IPS-20b (cell line): ENCODE measurements around the gene TBL1Y.

Experiments used
- H3K27ac ChIP-seq: one replicate; pipeline ENCODE4 v1.5.1; 2013; ENCODE audit warnings: low read length
- H3K27me3 ChIP-seq: 2 replicates; pipeline ENCODE4 v1.6.1; 2013; ENCODE audit warnings: mild to moderate bottlenecking, low read length, inconsistent platforms; ENCODE audit not compliant: insufficient read depth
- H3K36me3 ChIP-seq: 2 replicates; pipeline ENCODE4 v1.6.1; 2013; ENCODE audit warnings: low read depth, mild to moderate bottlenecking, inconsistent platforms, low read length, moderate library complexity; ENCODE audit not compliant: insufficient read depth
- H3K4me1 ChIP-seq: 2 replicates; pipeline ENCODE4 v1.6.1; 2013; ENCODE audit warnings: mild to moderate bottlenecking, control low read depth, inconsistent platforms, low read length, moderate library complexity; ENCODE audit not compliant: insufficient read depth
- H3K4me3 ChIP-seq: 2 replicates; pipeline ENCODE4 v1.5.1; 2013; ENCODE audit warnings: mild to moderate bottlenecking, low read length, inconsistent platforms
- H3K9ac ChIP-seq: 2 replicates; pipeline ENCODE4 v1.6.1; 2013; ENCODE audit warnings: low read depth, mild to moderate bottlenecking, inconsistent platforms, low read length, moderate library complexity
- H3K9me3 ChIP-seq: 2 replicates; pipeline ENCODE4 v1.6.1; 2013; ENCODE audit warnings: mild to moderate bottlenecking, low read depth, low read length, inconsistent platforms; ENCODE audit not compliant: insufficient read depth

TBL1Y gene

DNA sequence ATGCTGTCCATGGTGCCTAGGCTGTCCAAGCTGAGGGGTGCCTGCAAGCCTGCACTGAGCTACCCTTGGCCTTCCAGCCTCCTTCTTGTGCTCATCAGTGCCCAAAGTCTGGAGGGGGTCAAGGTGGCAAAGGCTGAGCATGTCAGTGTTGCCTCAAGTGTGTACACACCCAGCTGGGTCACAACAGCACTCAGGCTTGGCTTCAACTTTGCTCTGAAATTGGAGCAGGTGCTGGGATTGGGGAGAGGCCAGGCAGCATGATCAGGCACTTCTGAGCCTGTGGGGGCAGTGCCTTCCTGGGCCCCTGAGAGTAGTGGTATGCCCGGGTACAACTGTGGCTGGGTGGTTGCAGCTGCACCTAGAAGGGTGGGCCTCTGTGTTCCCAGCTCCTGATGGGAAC lies 18.7 kb downstream of the TBL1Y start:
- H3K36me3 ChIP-seq: no peaks in the 10 kb centered on the region
- no peak overlapping the region for H3K9ac ChIP-seq
- H3K27me3 ChIP-seq: no peaks in the 10 kb centered on the region
- H3K27ac ChIP-seq: no peak overlapping the region
- H3K4me1 ChIP-seq: no peaks in the 10 kb centered on the region
- H3K4me3 ChIP-seq: no peak overlapping the region
- H3K9me3 ChIP-seq: no peaks in the 10 kb centered on the region

DNA sequence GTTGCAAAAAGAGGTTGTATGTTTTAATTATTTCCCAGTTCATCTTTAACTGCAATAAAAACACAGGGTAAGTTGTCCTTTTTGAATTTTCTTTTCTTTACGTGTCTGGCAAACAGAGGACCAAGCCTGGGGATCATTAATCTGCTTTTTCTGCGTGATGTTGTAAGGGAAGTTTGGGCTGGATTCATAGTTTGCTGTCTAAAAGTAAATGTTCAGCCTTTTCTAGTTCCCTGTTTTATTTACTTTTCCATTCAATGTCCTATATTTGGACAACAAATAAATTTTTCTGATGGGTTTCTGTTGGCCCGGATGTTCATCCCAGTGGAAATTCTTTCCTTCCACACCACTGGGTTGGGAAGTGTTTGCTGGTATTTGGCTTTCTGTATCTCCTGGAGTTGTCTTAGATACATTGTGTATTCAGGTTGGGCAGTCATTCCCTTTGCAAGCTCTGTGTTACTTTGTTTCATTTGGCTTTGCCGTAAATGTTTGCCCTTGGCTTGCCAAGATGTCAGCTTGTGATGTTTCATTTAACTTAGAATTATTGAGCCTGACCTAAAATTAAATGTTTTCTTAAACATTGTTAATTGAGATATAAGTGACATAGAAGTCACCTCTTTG lies 21.4 kb downstream of the TBL1Y start:
- Histone ChIP-seq H3K4me3 (no peak overlapping the region), H3K27me3 (no peaks in the 10 kb centered on the region), H3K4me1 (no peaks in the 10 kb centered on the region), H3K9me3 (no peaks in the 10 kb centered on the region), H3K27ac (no peak overlapping the region), H3K36me3 (no peaks in the 10 kb centered on the region), H3K9ac (no peak overlapping the region)

DNA sequence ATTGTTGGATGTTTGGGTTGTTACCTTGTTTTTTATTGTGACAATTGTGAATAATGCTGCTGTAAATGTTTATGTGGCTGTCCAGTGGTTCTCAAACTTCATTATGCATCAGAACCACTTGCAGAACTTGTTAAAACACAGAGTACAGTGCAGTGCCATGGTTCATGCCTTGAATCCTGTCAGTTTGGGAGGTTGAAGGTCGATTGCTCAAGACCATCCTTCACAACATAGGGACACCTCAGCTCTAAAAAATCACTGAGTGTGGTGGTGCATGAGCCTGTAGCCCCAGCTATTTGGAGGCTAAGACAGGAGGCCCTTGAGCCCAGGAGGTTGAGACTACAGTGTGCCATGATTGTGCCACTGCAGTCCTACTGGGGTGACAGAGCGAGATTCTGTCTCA lies 25.0 kb downstream of the TBL1Y start:
- Histone ChIP-seq H3K4me3 (no peak overlapping the region), H3K27ac (no peak overlapping the region)

DNA sequence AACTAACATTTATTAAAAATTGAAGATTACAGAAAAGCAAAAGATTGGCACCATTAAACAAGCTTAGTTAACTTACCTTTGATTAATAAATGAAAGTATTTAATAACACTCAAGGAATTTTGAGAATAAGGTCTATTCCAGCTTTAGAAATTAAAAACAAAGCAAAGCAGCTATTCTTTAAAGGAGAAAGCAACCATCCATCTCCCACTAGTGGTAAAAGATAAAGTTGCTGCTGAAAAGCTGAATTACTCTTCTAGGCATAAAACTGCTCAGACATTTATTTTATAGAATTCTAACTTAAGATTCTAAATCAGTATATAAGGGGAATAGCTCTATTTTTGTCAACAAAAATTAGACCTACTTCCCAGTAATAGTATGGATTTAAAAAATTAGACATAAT lies 37.2 kb downstream of the TBL1Y start:
- Histone ChIP-seq H3K4me3 (no peak overlapping the region), H3K4me1 (no peaks in the 10 kb centered on the region), H3K36me3 (no peaks in the 10 kb centered on the region), H3K27me3 (no peaks in the 10 kb centered on the region), H3K27ac (no peak overlapping the region), H3K9ac (no peak overlapping the region), H3K9me3 (no peaks in the 10 kb centered on the region)

More for the DNA sequence above, 25.0 kb downstream of the TBL1Y start:
- H3K36me3 ChIP-seq: no peaks in the 10 kb centered on the region
- H3K4me1 ChIP-seq: no peaks in the 10 kb centered on the region
- H3K27me3 ChIP-seq: no peaks in the 10 kb centered on the region
- H3K9ac ChIP-seq: no peak overlapping the region
- H3K9me3 ChIP-seq: no peaks in the 10 kb centered on the region

DNA sequence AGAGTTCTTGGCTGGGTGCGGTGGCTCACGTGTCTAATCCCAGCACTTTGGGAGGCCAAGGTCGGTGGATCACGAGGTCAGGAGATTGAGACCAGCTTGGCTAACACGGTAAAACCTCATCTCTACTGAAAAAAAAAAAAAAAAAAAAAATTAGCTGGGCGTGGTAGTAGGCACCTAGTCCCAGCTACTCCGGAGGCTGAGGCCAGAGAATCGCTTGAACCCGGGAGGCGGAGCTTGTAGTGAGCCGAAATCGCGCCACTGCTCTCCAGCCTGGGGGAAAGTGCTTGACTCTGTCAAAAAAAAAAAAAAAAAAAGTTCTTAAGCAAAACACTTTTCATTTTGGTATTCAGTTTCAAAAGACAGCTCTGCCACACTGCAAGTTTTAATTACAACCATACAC lies 37.9 kb downstream of the TBL1Y start:
- no peaks in the 10 kb centered on the region for H3K9me3 ChIP-seq
- H3K36me3 ChIP-seq: no peaks in the 10 kb centered on the region
- no peak overlapping the region for H3K9ac ChIP-seq
- no peaks in the 10 kb centered on the region for H3K27me3 ChIP-seq
- no peak overlapping the region for H3K27ac ChIP-seq
- no peaks in the 10 kb centered on the region for H3K4me1 ChIP-seq
- no peak overlapping the region for H3K4me3 ChIP-seq

DNA sequence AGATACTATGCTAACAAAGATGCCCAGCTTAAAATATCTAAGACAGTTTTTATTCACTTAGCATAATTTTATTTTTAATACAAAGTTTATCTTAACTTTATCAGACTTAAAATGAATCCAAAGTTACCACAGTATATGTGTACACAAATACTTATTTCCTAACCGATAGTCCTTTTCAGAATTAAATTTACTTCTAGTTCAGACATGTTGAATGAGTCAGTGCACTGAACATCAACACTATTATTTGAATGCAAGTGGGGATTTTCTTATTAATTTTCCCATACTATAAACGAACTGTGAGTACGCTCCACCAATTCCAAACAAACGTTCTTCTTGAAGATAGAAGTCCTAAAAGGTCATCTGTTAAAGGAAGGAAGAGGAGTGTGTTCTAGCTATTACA lies 39.5 kb downstream of the TBL1Y start:
- no peak overlapping the region for H3K4me3 ChIP-seq
- no peaks in the 10 kb centered on the region for H3K36me3 ChIP-seq
- H3K27ac ChIP-seq: no peak overlapping the region
- no peaks in the 10 kb centered on the region for H3K27me3 ChIP-seq
- no peaks in the 10 kb centered on the region for H3K4me1 ChIP-seq
- no peaks in the 10 kb centered on the region for H3K9me3 ChIP-seq
- no peak overlapping the region for H3K9ac ChIP-seq

DNA sequence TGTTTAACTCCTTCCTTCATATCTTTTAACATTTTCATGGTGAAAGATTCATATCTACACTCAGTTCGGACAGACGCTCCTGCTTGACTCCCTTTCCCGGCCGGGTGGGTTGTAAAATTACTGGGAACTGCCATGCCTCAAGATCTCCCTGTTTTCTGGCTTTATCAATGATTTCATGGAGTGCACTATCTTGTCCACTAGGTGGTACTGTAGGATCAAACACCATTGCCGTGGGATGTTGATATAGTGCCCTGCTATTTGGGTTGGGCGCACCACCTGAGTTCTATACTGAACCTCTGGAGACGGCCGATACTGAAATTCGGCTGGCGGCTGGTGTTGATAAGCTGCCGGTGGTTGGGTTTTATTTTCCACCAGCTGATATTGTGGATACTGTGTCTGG lies 54.2 kb downstream of the TBL1Y start:
- no peak overlapping the region for H3K4me3 ChIP-seq
- no peak overlapping the region for H3K27ac ChIP-seq
- no peaks in the 10 kb centered on the region for H3K9me3 ChIP-seq
- 0 out of 2 replicates have a peak, but pooled peaks cover 6% of the 10 kb centered on the region for H3K4me1 ChIP-seq
- no peak overlapping the region for H3K9ac ChIP-seq
- H3K36me3 ChIP-seq: no peaks in the 10 kb centered on the region
- H3K27me3 ChIP-seq: no peaks in the 10 kb centered on the region

DNA sequence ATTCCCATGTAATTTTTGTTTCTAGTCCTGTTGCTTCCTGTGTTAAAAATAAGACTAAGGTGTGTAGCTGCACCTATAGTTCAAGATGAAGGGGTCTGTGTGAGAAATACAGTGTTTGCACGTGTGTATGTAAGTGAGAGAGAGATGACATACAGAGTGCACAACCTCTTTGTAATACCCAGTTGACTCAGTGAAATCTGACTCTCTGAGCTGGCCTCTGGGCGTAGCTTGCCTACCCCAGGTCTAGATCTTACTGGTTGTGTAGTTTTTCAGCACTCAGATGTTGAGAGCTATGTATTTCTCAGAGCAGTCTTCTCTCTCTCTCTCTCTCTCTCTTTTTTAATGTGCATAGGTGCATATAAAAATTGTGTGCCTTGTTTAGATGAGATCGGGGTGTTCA lies 56.0 kb downstream of the TBL1Y start:
- H3K36me3 ChIP-seq: no peaks in the 10 kb centered on the region
- no peak overlapping the region for H3K27ac ChIP-seq
- H3K9me3 ChIP-seq: no peaks in the 10 kb centered on the region
- H3K4me1 ChIP-seq: 0 out of 2 replicates have a peak, but pooled peaks cover 6% of the 10 kb centered on the region
- no peaks in the 10 kb centered on the region for H3K27me3 ChIP-seq
- H3K4me3 ChIP-seq: no peak overlapping the region
- no peak overlapping the region for H3K9ac ChIP-seq

DNA sequence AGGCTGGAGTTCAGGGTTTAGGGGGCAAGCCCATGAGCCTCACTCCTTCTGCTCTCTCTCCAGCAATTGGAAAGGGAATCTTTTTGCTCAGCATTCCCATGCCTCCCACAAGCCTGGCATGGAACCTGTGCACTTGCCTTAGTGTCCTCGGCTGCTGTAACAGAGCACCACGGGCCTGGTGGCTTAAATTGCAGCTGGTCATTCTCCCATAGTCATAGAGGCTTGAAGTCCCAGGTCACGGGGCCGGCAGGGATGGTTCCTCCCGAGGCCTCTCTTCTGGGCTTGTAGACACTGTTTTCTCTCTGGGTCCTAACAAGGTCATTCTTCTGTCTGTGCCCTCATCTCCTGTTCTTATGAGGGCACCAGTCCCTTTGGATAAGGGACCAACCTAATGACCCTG lies 57.2 kb downstream of the TBL1Y start:
- Histone ChIP-seq H3K4me3 (no peak overlapping the region), H3K9me3 (no peaks in the 10 kb centered on the region), H3K9ac (no peak overlapping the region), H3K27ac (no peak overlapping the region), H3K36me3 (no peaks in the 10 kb centered on the region), H3K4me1 (0 out of 2 replicates have a peak, but pooled peaks cover 6% of the 10 kb centered on the region), H3K27me3 (no peaks in the 10 kb centered on the region)

DNA sequence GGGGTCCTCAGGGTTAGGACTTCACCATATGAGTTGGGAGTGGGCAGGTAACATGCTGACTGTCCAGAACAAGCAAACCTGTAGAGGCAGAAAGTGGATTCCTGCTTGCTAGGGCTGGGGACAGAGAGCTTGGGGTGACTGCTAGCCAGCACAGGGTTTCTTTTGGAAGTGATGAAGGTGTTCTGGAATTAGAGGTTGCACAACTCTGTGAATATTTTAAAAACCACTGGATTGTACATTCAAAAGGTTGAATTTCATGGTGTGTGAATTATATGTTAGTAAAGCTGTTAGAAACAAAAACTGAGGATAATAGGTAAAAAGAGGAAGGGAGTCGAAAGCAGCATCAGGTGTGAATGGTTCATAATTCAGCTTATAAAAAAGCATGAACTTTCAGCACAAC lies 57.7 kb downstream of the TBL1Y start:
- Histone ChIP-seq H3K27me3 (no peaks in the 10 kb centered on the region), H3K9me3 (no peaks in the 10 kb centered on the region), H3K4me1 (0 out of 2 replicates have a peak, but pooled peaks cover 5% of the 10 kb centered on the region), H3K4me3 (no peak overlapping the region), H3K36me3 (no peaks in the 10 kb centered on the region), H3K9ac (no peak overlapping the region), H3K27ac (no peak overlapping the region)

DNA sequence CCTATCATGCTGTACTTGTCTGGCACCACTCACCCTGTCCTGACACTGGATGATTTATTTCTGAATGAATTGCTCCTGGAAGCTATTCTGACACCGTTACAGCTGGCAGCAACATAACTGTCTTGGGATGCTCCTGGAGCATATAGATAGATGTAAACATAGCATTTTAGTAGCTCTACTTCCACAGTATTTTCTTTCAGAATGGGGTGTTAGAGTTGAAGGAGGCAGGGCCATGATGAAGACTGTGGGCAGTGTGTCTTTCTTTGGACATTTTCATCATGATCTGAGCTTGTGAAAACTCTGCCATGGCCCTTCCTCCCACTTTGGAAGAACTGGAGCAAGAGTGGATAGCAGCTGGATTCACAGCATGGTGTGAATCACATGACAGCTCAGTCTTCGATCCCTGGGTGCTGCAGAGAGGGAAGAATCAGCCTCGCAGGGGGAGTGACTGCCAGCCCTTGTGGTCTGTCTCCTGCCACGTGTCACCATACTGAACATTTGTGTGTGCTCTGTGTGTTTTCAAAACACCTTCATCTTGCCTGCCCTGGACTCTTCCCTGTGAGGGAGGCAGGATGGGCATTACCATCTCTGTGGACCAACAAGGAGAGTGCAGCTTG lies 61.9 kb downstream of the TBL1Y start:
- Histone ChIP-seq H3K27me3 (no peaks in the 10 kb centered on the region), H3K27ac (no peak overlapping the region), H3K9ac (no peak overlapping the region), H3K36me3 (no peaks in the 10 kb centered on the region), H3K9me3 (no peaks in the 10 kb centered on the region), H3K4me3 (no peak overlapping the region), H3K4me1 (no peaks in the 10 kb centered on the region)

DNA sequence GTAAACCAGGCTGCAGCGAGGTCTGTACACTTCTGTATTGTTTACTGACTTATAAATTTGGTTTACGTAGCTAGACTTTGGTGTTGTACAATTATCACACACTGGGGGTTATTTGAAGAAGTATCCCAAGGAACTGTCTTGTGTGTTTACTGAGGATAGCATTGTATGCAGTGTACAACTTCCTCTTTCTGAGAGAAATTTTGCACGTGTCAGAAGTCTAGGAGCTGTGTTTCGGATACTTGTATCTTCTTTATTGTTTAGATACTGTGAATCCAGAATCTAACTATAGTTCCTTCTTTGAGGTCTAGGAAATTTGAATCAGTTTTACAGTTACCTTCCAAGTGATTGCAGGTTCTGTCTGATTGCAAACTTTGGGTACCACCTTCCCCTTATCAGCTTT lies 64.5 kb downstream of the TBL1Y start:
- Histone ChIP-seq H3K4me3 (no peak overlapping the region), H3K36me3 (no peaks in the 10 kb centered on the region), H3K27me3 (no peaks in the 10 kb centered on the region), H3K9ac (no peak overlapping the region), H3K9me3 (no peaks in the 10 kb centered on the region), H3K4me1 (no peaks in the 10 kb centered on the region), H3K27ac (no peak overlapping the region)
